BLaER1 treated with 17β-estradiol and CSF1 and Interleukin-3, amounts not matched to agents 10 nM and 100 nM (cell line): ENCODE results near the gene TDRD10.
A peak's percentile ranks its signal among the peaks of the same experiment; 100 is the strongest.

ENCODE experiments used
- H3K27ac ChIP-seq, 11 experiments: shearing (Covaris generic); formaldehyde crosslinking; 2 replicates each; pipeline ENCODE4 v1.8.1; 2022
- H3K27me3 ChIP-seq, 11 experiments: shearing (Covaris generic); formaldehyde crosslinking; 2 replicates each; pipeline ENCODE4 v1.8.1; 2022
- H3K36me3 ChIP-seq, 11 experiments: shearing (Covaris generic); formaldehyde crosslinking; 2 replicates each; pipeline ENCODE4 v1.8.1; 2022
- H3K4me1 ChIP-seq, 10 experiments: shearing (Covaris generic); formaldehyde crosslinking; 2 replicates each; pipeline ENCODE4 v1.8.1; 2022
- H3K4me2 ChIP-seq, 11 experiments: shearing (Covaris generic); formaldehyde crosslinking; 2 replicates each; pipeline ENCODE4 v1.8.1; 2022
- H3K4me3 ChIP-seq, 10 experiments: shearing (Covaris generic); formaldehyde crosslinking; 2 replicates each; pipeline ENCODE4 v1.8.1; 2022
- H3K9ac ChIP-seq, 11 experiments: shearing (Covaris generic); formaldehyde crosslinking; 2 replicates each; pipeline ENCODE4 v1.8.1; 2022
- H3K9me3 ChIP-seq, 11 experiments: shearing (Covaris generic); formaldehyde crosslinking; replicated peaks in 1 of 11; 2 replicates each; pipeline ENCODE4 v1.8.1; 2022
- H4K20me1 ChIP-seq, 11 experiments: shearing (Covaris generic); formaldehyde crosslinking; 2 replicates each; pipeline ENCODE4 v1.8.1; 2022
- Cebpa-rat ChIP-seq, 11 experiments: shearing (Covaris generic); IDR thresholded peaks; 2 replicates each; pipeline ENCODE4 v1.8.1; 2022

TDRD10 gene

DNA sequence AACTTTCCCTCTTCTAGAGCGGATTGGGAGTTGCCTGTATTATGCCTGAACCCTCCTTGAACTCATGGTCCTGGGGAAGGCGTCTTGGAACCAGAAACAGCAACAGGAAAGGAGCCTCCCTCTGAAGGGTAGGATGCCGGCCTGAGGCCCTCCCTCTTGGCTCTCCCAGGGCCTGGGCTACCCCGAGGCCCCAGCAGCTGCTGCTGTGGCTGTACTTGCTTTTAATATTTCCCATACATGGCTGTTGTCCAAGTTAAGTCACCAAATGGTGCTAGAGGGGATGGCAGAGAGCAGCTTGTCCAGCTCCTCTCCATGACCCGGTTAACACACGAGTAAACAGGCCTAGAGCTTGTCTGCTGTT, 76.0 kb downstream of the TDRD10 start:
- Histone ChIP-seq H4K20me1 (peaks cover 35 to 88% (median 71%) of the 10 kb centered on the region in 11 experiments; a peak in 21 of 22 replicates), H3K4me3 (no peak overlapping the region), H3K4me1 (peaks cover 0 to 68% (median 65%) of the 10 kb centered on the region in 10 experiments; a peak in 16 of 20 replicates), H3K4me2 (peak overlapping the region in 8 of 11 experiments; percentile 25 to 83 (median 58); a peak in 13 of 22 replicates), H3K9ac (peak overlapping the region in 2 of 11 experiments; percentile 54 to 55; a peak in 4 of 22 replicates), H3K36me3 (peaks cover 48 to 62% (median 54%) of the 10 kb centered on the region in 11 experiments), H3K27ac (0 out of 22 replicates have a peak overlapping the region, but pooled peaks of 1 of the 11 experiments have one; percentile 15), H3K27me3 (no peaks in the 10 kb centered on the region), H3K9me3 (no peaks in the 10 kb centered on the region)
- no peak for TF ChIP-seq Cebpa-rat (IDR thresholded peaks at IDR 0.05)

DNA sequence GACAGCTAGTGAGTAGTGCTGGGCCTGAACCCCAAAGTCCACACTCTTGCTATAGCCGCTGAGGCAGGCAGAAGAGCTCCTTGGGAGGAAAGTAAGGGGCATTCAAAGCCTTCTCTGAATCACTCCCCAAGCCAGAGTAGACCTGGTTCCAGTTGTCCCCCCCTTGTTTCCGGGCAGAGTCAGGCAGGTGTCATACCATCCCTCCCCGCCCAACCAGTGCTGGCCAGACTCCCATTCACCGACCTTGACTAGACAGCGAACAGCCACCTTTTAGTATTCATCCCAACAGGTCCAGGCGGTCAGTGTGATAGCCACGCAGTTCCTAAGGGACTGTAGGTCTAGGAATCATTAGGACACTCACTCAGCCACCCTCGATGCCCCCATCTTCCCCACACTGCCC, 77.4 kb downstream of the TDRD10 start:
- peaks cover 0 to 55% (median 54%) of the 10 kb centered on the region in 10 experiments; a peak in 16 of 20 replicates for H3K4me1 ChIP-seq
- H3K27ac ChIP-seq, result no peak overlapping the region
- H3K36me3 ChIP-seq, result peaks cover 61 to 76% (median 67%) of the 10 kb centered on the region in 11 experiments

DNA sequence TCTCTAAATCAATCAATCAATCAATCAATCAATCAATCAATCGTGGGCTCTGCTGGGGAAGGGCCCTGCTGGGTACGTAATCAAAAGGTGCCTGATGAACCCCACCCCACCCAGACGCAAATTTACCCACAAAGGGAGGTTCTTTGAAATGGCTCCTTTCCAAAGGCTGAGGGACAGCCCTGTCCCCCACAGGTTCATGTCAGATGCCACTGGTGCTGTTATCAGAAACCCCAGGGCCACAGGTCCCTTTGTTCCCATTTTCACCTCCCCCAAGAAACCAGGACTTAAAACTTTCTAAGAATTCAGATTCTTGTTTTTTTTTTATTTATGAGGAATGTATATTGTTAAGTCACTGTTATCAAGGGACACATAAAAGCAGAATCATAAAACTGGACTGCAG, 79.7 kb downstream of the TDRD10 start:
- H3K36me3 ChIP-seq, result peaks cover 85 to 100% (median 91%) of the 10 kb centered on the region in 11 experiments
- H3K4me1 ChIP-seq, result peaks cover 0 to 31% (median 30%) of the 10 kb centered on the region in 10 experiments; a peak in 16 of 20 replicates
- H3K27me3 ChIP-seq, result no peaks in the 10 kb centered on the region
- no peak overlapping the region for H3K4me2 ChIP-seq
- H3K9me3 ChIP-seq, result no peaks in the 10 kb centered on the region
- peaks cover 48 to 100% (median 90%) of the 10 kb centered on the region in 11 experiments; a peak in 21 of 22 replicates for H4K20me1 ChIP-seq
- H3K9ac ChIP-seq, result no peak overlapping the region; a peak in 1 of 22 replicates
- H3K27ac ChIP-seq, result no peak overlapping the region
- no peak overlapping the region for H3K4me3 ChIP-seq
- no peak for TF ChIP-seq Cebpa-rat (IDR thresholded peaks at IDR 0.05)

More for the DNA sequence above, 77.4 kb downstream of the TDRD10 start:
- Histone ChIP-seq H3K4me2 (peak overlapping the region in 7 of 11 experiments; percentile 25 to 83 (median 59); a peak in 6 of 22 replicates), H3K4me3 (no peak overlapping the region), H3K9me3 (no peaks in the 10 kb centered on the region), H3K27me3 (no peaks in the 10 kb centered on the region), H3K9ac (no peak overlapping the region), H4K20me1 (peaks cover 40 to 100% (median 84%) of the 10 kb centered on the region in 11 experiments; a peak in 21 of 22 replicates)
- no peak for TF ChIP-seq Cebpa-rat (IDR thresholded peaks at IDR 0.05)

DNA sequence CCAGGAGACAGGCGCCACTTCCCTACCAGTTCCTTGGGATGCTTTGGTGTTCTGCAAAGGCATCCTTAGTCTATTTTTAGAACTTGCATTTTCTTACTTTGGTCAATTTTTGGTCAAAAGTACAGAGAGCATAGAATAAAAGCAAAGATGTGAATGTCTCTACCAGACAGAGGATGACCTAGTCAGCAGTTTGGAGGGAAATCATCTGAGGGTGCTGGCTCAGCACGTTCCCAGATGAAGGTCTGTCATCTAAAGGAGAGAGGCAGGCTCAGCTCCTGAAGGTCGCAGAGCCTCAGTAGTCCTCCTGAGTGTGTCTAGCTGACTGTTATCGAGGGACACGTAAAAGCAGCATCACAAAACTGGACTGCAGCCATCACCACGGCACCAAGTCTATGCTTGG, 80.9 kb downstream of the TDRD10 start:
- no peak overlapping the region for H3K27ac ChIP-seq
- no peak overlapping the region for H3K4me2 ChIP-seq
- no peaks in the 10 kb centered on the region for H3K9me3 ChIP-seq
- H3K9ac ChIP-seq, result no peak overlapping the region
- H3K27me3 ChIP-seq, result no peaks in the 10 kb centered on the region
- peaks cover 43 to 100% (median 90%) of the 10 kb centered on the region in 11 experiments; a peak in 21 of 22 replicates for H4K20me1 ChIP-seq
- H3K4me3 ChIP-seq, result no peak overlapping the region
- peaks cover 0 to 20% (median 19%) of the 10 kb centered on the region in 10 experiments; a peak in 16 of 20 replicates for H3K4me1 ChIP-seq
- no peak for TF ChIP-seq Cebpa-rat (IDR thresholded peaks at IDR 0.05)
- H3K36me3 ChIP-seq, result peaks cover 96 to 100% (median 99%) of the 10 kb centered on the region in 11 experiments

DNA sequence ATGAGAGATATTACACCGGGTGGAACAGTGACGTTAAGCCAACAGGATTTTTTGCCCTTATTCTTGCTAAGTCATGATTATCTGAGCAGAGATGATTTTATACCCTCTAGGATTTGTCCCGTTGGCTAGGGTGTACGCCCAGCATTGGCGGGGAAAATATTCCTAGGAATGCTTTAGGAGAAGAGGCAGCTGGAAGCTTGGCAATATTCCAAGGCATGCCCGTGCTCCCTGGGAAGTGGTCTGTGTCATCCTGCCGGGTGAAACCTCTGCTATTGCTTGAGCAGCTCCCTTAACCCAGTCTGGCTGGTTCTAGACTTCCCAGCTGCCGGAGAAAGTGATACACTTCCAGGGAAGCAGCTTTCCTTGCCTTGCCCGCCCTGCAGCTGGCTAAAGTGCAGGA, 81.8 kb downstream of the TDRD10 start:
- Histone ChIP-seq H3K36me3 (peaks cover 99 to 100% (median 100%) of the 10 kb centered on the region in 11 experiments), H3K27ac (no peak overlapping the region; a peak in 1 of 22 replicates), H3K27me3 (no peaks in the 10 kb centered on the region), H4K20me1 (peaks cover 40 to 100% (median 89%) of the 10 kb centered on the region in 11 experiments; a peak in 21 of 22 replicates), H3K4me2 (no peak overlapping the region), H3K9me3 (no peaks in the 10 kb centered on the region), H3K4me3 (no peak overlapping the region), H3K4me1 (peaks cover 0 to 11% (median 10%) of the 10 kb centered on the region in 10 experiments; a peak in 15 of 20 replicates), H3K9ac (no peak overlapping the region)
- TF ChIP-seq Cebpa-rat (IDR thresholded peaks at IDR 0.05), result no peak

DNA sequence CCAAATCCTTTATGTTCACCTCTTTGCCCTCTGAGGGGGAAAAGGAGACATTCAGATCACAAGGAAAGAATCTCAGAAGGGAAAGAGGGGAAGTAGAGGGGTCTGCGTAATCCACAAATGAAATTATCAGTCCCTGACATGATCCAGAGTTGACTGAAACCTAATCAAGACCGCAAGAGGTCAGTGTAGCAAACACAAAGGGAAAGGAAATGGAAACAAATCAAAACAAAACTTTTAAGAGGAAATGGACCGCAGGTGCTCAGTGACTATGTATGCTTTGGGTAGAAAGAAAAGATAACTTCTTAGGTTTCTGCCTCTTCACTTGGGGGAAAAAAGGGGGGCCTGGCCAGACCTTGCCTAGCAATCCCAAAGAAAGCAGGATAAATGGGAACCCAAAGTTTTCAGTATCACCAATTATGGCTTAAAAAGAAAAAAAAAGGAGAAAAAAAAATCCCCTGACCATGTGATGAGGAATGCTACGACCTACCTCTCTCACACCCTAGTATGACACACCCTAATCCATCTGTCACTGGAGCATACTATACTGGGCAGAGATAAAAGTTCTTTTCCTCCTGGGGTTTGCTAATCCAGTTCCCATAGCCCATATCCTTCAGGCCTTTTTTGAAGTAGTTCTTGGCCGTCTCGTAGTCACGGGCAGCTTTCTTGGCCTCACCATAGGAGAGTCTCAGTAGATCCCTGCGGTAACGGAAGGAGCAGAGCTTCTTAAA, 82.4 kb downstream of the TDRD10 start:
- no peak overlapping the region for H3K9ac ChIP-seq
- H3K4me3 ChIP-seq, result no peak overlapping the region
- H3K9me3 ChIP-seq, result no peaks in the 10 kb centered on the region
- no peaks in the 10 kb centered on the region for H3K27me3 ChIP-seq
- no peak overlapping the region for H3K27ac ChIP-seq
- peaks cover 34 to 100% (median 88%) of the 10 kb centered on the region in 11 experiments; a peak in 21 of 22 replicates for H4K20me1 ChIP-seq
- peaks cover 0 to 5% (median 3%) of the 10 kb centered on the region in 10 experiments; a peak in 11 of 20 replicates for H3K4me1 ChIP-seq
- H3K4me2 ChIP-seq, result no peak overlapping the region
- peaks cover 99 to 100% (median 100%) of the 10 kb centered on the region in 11 experiments for H3K36me3 ChIP-seq
- no peak for TF ChIP-seq Cebpa-rat (IDR thresholded peaks at IDR 0.05)

DNA sequence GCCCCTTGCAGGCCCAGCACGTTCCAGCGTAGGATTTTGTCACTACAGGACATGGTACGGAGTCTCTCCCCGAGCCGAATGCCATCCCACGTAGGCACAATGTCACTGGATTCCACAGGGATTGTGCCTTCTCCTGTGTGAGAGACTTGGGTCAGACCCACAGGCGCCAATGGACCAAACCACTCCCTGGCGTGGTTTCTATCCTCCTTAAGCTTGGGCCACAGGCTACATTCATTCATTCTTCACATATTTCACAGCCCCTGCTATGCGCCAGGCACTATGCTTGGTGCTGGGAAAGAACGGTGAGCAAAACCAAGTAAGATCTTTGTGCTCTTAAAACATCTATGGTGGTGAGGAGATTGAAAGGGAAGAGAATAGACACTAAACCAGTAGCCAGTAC, 84.2 kb downstream of the TDRD10 start:
- peaks cover 25 to 100% (median 88%) of the 10 kb centered on the region in 11 experiments; a peak in 21 of 22 replicates for H4K20me1 ChIP-seq
- no peak overlapping the region for H3K27ac ChIP-seq
- H3K4me3 ChIP-seq, result no peak overlapping the region
- no peaks in the 10 kb centered on the region for H3K27me3 ChIP-seq
- H3K9ac ChIP-seq, result no peak overlapping the region
- H3K4me2 ChIP-seq, result no peak overlapping the region
- 0 out of 20 replicates have a peak, but pooled peaks cover 0 to 6% (median 0%) of the 10 kb centered on the region in 10 experiments for H3K4me1 ChIP-seq
- no peak for TF ChIP-seq Cebpa-rat (IDR thresholded peaks at IDR 0.05)
- H3K9me3 ChIP-seq, result no peaks in the 10 kb centered on the region
- H3K36me3 ChIP-seq, result peaks cover 99 to 100% (median 100%) of the 10 kb centered on the region in 11 experiments

DNA sequence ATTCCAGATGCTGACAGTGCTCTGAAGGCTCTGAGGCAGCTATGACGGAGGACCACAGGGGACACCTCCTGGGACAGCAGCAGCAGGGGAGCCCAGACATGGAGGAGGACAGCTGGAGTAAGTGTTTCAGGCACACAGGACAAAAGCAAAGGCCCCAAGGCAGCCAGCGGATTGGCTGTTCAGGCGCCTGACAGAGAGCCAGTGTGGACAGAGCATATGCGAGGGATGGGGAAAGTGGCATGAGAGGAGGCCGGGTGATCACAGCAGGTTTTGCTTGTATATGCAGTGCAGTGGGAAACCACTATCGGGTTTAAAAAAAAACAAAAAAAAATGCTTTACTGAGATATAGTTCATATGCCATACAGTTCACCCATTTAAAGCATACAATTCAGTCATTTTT, 84.6 kb downstream of the TDRD10 start:
- Histone ChIP-seq H3K27me3 (no peaks in the 10 kb centered on the region), H3K4me1 (0 out of 20 replicates have a peak, but pooled peaks cover 0 to 6% (median 0%) of the 10 kb centered on the region in 10 experiments), H3K36me3 (peaks cover 100% of the 10 kb centered on the region in 11 experiments), H3K4me2 (no peak overlapping the region), H4K20me1 (peaks cover 25 to 100% (median 92%) of the 10 kb centered on the region in 11 experiments; a peak in 21 of 22 replicates), H3K9ac (no peak overlapping the region), H3K4me3 (no peak overlapping the region), H3K9me3 (no peaks in the 10 kb centered on the region), H3K27ac (no peak overlapping the region)
- no peak for TF ChIP-seq Cebpa-rat (IDR thresholded peaks at IDR 0.05)

DNA sequence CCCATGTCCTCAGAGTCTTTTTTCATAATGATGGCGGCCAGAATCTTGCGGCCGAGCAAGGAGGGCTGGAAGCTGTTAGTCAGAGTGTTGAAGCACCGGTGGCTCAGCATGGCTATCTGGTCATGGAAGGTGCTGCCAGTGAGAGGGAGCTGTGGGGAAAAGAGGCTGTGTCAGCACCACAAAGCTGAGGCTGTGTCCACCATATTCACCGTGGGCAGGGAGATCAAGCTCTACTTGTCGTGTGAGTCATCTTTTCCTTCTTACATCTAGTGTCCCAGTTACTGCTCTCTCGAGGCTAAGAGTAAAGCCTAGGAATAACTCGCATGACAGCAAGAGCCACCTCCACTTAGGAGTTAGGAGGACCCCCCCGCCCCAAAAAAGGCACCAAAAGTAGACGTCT, 87.8 kb downstream of the TDRD10 start:
- Histone ChIP-seq H3K4me3 (no peak overlapping the region), H3K4me2 (no peak overlapping the region), H3K4me1 (0 out of 20 replicates have a peak, but pooled peaks cover 0 to 6% (median 0%) of the 10 kb centered on the region in 10 experiments), H3K27me3 (no peaks in the 10 kb centered on the region), H3K36me3 (peaks cover 100% of the 10 kb centered on the region in 11 experiments), H3K27ac (no peak overlapping the region), H3K9ac (no peak overlapping the region), H3K9me3 (no peaks in the 10 kb centered on the region), H4K20me1 (peaks cover 20 to 99% (median 86%) of the 10 kb centered on the region in 11 experiments; a peak in 21 of 22 replicates)
- no peak for TF ChIP-seq Cebpa-rat (IDR thresholded peaks at IDR 0.05)
